PC-9 (cell line): ENCODE results near the gene COPS2.

ENCODE experiments used
- CTCF ChIP-seq: fragments of 200-600 bp; sonication (generic); conservative IDR thresholded peaks from 2 replicates; pipeline ENCODE4 v1.6.1; 2017; ENCODE audit warnings: mixed run types, antibody characterized with exemption, mild to moderate bottlenecking, moderate library complexity
- EZH2 ChIP-seq: fragments of 200-600 bp; sonication (generic); IDR thresholded peaks from 2 replicates; pipeline ENCODE4 v1.8.0; 2017; ENCODE audit warnings: antibody characterized with exemption, low read depth

- TF ChIP-seq EZH2, result no peak
- no peak for TF ChIP-seq CTCF
These were observed 35.2 kb upstream of the COPS2 start for GRCh38 chr15:49190586-49190985.
